ENCODE data around the gene TMTC3.
"Not testable (repeated sequence)": the region's sequence is repeated elsewhere in the genome, so short reads cannot be mapped to it uniquely, and the experiment has no call there.

Gene TMTC3

GRCh38 chr12:88166179-88166578 lies 24.1 kb downstream of the TMTC3 start:
- DNase-seq, result no peak

DNA sequence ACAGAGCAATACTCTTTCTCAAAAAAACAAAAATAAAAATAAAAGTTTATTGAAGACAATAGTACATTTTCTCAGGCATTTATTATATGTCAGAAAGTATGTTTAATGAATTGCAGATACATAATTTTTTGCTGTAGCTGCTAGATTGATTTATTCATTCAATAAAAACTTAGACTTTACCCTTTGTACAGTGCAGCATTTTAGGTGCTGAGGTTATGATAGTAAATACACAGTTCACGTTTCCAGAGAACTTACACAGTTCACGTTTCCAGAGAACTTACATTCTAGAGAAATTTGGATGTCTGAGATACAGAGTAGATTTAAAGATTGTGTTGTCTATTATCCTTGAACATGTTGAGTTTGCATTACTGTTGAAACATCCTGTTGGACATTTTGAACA lies 25.3 kb downstream of the TMTC3 start:
- DNase-seq, result no peak

- no peak for DNase-seq
Observed at GRCh38 chr12:88172844-88173407, 30.8 kb downstream of the TMTC3 start.

DNA sequence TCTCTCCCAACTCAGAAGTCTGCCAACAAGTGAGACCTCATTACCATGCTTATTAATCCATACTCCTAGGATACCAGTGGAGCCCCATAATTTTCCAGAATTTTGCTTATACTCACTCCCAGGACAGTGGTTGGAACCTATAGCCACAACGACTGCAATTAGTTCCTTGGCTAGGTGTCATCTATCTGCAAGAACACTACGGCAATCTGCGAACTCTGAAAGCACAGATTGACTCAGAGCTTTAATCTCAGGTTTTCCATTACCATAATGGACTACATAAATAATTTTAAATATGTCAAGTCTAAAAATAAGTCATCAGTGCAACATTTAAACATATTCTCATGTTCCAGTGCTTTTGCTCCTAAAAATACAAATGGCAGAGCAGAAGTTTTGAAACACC lies 33.4 kb downstream of the TMTC3 start:
- no peak for DNase-seq

- DNase-seq, result no peak
Observed at GRCh38 chr12:88179436-88180014, 37.4 kb downstream of the TMTC3 start.

DNA sequence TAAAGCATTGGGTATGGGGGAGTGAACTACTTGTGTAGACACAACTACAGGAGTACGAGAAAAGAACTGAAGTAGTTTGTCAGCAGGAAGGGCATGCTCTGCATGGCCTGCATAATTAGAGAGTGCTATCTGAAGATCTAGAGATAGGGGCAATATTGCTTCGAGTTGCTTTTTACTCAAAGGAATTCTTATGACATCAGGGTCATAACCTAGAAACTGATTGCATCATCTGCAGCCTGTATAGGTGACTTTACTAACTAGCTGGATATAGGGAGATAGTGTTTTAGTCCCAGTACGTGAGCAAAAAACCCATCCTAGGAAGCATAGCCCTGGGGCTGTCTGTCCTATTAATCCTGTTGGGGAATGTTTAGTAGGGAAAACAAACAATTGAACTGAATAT lies 39.8 kb downstream of the TMTC3 start:
- no peak for DNase-seq

DNA sequence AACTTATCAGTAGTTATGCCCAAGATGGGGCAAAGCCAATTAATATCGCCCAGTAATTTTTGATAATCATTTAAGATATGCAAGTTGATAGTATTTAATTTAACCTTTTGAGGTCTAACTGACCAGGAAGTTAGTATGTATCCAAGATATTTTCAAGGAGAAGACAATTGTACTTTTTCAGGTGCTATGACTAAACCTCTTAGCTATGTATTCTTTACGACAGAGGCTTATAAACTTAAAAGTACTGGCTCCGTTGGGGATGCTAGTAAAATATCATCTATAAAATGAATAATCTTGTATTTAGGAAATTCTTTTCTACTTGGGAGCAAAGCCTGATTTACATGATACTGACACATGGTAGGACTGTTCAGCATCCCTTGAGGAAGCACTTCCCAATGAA lies 40.3 kb downstream of the TMTC3 start:
- DNase-seq, result no peak

DNA sequence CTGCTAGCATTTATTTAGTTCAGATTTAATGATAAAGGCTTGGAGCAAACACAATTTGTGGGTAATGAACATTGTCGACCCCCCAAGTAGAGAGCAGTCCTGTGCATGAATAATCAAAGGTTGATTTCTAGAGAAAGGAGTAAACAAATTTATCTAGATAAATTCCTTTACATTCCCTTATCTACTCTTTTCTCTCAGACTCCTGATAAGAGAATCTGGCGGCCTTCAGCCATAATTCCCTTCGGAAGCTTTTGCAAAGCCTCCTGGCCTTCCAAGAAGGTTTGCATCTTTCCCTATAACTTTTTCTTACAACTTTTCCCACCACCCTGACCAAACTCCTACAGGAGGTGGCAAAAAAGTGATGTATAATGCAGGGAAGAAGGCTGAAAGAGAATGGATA lies 42.1 kb downstream of the TMTC3 start:
- DNase-seq, result no peak

DNA sequence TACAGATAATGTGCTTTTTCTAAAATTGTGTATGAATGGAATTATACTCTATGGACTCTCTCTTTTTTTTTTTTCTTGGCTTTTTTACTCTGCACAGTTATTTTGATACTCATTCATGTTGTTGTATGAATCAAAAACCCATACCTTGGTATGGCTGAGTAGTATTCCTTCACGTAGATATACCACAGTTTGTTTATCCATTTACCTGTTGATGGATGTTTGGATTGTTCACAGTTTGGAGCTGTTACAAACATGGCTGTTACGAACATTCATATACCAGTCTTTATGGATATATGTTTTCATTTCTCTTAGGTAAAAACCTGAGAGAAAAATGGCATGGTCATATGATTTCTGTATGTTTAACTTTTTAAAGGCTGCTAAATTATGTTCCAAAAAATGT lies 43.2 kb downstream of the TMTC3 start:
- DNase-seq, result no peak

DNA sequence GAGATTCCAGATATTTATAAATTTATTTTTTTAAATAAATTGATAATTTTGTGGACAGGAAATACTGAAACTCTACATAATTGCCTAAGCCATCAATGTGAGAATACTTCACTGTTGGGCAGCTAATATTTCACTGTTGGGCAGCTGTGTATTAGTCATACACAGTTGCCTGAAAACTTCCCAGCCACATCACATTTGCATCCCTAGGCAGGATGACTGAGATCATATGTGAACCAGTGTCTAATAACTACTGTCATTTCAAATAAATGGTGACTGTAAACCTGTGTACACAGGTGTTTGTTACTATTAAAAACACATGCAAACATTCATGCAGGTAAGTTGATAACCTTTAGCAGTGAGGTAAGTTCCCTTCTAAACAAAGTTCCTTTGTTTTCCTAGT lies 43.9 kb downstream of the TMTC3 start:
- DNase-seq, result no peak

- DNase-seq, result no peak
Observed at GRCh38 chr12:88187571-88187970, 45.5 kb downstream of the TMTC3 start.

DNA sequence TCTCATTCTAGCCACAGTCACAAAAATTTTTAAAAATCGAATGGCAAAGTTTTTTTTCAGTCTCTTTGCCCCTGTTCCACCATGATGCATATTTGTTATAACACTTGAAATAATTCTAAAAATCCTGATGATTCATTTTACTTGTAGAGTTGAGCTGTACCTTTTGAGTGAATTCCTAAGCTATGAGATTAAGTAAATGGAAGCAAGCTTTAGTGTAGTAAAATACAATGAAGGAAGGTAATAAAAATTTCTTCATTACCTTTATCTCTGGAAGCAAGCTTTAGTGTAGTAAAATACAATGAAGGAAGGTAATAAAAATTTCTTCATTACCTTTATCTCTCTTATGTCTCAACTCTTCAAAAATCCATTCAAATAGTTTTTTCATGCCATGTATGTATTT lies 46.1 kb downstream of the TMTC3 start:
- DNase-seq, result no peak

GRCh38 chr12:88192426-88192825 lies 50.3 kb downstream of the TMTC3 start:
- no peak for DNase-seq

- no peak for DNase-seq
Observed at GRCh38 chr12:88194868-88195267, 52.8 kb downstream of the TMTC3 start.

DNA sequence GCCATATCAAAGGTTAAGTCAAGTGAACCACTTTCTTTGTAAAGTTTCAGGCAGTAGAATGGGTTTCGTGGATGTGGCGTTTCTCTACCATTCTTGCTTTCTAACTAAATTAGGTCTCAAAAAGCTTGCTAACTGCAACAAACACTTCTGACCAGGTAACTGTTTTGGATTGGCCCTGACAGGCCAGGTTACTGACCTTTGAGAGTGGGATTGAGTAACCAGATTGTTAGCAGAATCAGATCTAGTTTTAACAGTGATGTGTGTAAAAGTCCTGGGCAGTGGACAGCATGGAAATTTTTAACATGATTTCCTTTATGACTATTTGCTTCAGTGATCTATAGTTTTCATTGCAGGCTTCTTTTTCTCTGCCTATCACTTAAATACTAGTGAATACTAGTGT lies 57.9 kb downstream of the TMTC3 start:
- DNase-seq, result no peak

DNA sequence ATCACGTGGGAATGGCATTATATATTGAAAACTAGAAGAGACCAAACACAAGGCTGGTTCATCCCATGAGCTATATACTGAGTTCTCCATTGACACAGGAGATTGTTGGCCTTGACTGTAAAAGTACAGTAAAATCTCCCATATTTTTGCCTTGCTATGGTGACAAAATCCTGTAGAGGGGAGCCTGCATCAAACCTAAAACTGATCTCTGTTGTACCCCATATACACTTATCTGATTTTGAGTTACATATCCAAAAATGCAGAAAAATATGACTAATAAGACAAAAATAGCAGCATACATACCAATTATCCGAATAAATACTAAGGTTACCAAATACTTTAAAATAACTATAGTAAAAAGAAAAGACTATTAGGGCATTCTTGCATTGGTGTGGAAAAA lies 60.4 kb downstream of the TMTC3 start:
- no peak for DNase-seq

GRCh38 chr12:88206601-88207000 lies 64.5 kb downstream of the TMTC3 start:
- DNase-seq, result no peak

GRCh38 chr12:88207921-88208620 lies 66.0 kb downstream of the TMTC3 start:
- DNase-seq, result no peak

- no peak for DNase-seq
Observed at GRCh38 chr12:88208661-88209060, 66.6 kb downstream of the TMTC3 start.

DNA sequence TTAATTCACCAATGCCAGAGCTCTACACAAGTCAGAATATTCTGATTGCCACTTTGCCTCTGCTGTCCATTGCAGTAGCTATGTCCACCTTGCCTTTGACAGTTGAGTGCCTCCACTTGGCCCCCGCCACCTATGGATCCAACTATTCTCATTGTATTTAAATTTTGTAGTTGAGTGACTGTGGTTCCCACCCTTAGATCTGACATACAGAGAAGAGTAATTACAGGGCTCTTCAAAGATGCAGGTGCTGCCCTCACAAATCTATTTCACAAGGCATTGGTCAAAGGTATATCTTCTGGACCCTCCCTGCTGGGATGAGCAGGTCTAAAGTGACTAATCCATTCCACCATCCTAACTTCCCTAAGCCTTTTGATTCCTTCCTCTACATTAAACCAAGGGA lies 68.2 kb downstream of the TMTC3 start:
- not testable (repeated sequence) for DNase-seq

DNA sequence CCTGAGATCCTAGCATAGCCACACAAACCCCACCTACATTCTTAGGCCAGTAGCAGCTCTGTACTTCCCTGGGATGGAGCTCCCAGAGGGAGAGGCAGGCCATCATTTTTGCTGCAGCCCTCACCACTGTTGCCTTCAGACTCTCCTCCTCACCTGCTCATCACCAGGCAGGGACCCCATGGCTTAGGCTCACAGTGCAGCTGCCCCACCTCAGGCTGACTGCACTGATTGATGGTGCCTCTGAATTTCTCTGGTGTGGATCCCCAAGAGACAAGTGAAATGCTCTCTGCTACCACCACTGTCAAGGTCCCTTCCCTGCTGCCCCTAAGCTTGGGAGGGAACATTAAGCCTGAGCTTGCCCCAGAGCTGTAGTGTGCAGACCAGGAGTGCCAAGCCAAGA lies 76.2 kb downstream of the TMTC3 start:
- DNase-seq, result no peak

DNA sequence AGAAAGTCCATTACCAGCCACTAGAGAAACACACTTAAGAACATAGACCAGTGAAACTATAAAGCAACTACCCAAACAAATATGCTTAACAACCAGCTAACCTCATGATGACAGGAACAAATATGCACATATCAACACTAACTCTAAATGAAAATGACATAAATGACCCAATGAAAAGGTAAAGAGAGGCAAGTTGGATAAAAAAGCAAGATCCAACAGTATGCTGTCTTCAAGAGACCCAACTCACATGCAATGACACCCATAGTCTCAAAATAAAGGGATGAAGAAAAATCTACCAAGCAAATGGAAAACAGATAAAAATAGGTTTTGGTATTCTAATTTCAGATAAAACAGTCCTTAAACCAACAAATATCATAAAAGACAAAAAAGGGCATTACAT lies 77.8 kb downstream of the TMTC3 start:
- no peak for DNase-seq

- DNase-seq, result no peak
Observed at GRCh38 chr12:88223519-88223918, 81.4 kb downstream of the TMTC3 start.

Data from anterior cingulate cortex (tissue), 58 donors.